ENCODE results near the gene ARL6IP1.

GRCh38 chr16:18829251-18829650 is 27.9 kb upstream of the ARL6IP1 start:
- TF ChIP-seq POLR2A (IDR thresholded peaks at IDR 0.05) (no peak), CTCF (IDR thresholded peaks at IDR 0.05) (no peak)

Data from right lobe of liver (tissue), 4 donors.